OCI-LY7 (cell line): ENCODE results near the gene RACGAP1. TPM values are rescaled to one million over a fixed set of nuclear protein-coding genes. Genes with fewer than 3 reads are reported as not detected.

Experiments
- BruUV-seq: library from RNA; stranded (reverse); fragments of 400-500 nt; replicated peaks from 2 replicates; lab custom pipeline; 2021; lab: Mats Ljungman, UMichigan
- CTCF ChIA-PET: fragments of 300-600 bp; sonication (Branson Sonifier 250); formaldehyde crosslinking; loops from one replicate; lab custom pipeline; 2022; ENCODE audit warnings: antibody characterized with exemption; ENCODE audit not compliant: unreplicated experiment; lab: Charles Lee
- POLR2A ChIA-PET: fragments of 300-600 bp; sonication (Branson Sonifier 250); formaldehyde crosslinking; loops from one replicate; lab custom pipeline; 2022; ENCODE audit warnings: antibody characterized with exemption; lab: Charles Lee
- DNase-seq: peaks from one replicate; pipeline ENCODE4 v3.0.0-alpha.2; 2015; ENCODE audit warnings: low spot score
- H2AFZ ChIP-seq: fragments of 200-600 bp; sonication (generic), shearing (Covaris generic); 2 replicates; pipeline ENCODE4 v1.6.1; 2014; ENCODE audit warnings: mild to moderate bottlenecking, antibody characterized with exemption, low read length, moderate library complexity
- H3K27ac ChIP-seq: fragments of 200-600 bp; sonication (generic); 2 replicates; pipeline ENCODE4 v1.5.1; 2014; ENCODE audit warnings: mixed run types, low read depth, mild to moderate bottlenecking, moderate library complexity, low read length, inconsistent platforms; ENCODE audit not compliant: poor library complexity, severe bottlenecking
- H3K36me3 ChIP-seq: fragments of 200-600 bp; sonication (generic); 2 replicates; pipeline ENCODE4 v1.6.1; 2014; ENCODE audit warnings: mild to moderate bottlenecking, antibody characterized with exemption, low read length, moderate library complexity, mixed read lengths; ENCODE audit not compliant: insufficient read depth
- H3K4me1 ChIP-seq: fragments of 200-600 bp; sonication (generic); 2 replicates; pipeline ENCODE4 v1.5.1; 2014; ENCODE audit warnings: mild to moderate bottlenecking, low read length; ENCODE audit not compliant: insufficient read depth, poor library complexity, severe bottlenecking
- H3K4me2 ChIP-seq: fragments of 200-600 bp; sonication (generic); 2 replicates; pipeline ENCODE4 v1.6.1; 2014; ENCODE audit warnings: mild to moderate bottlenecking, low read length
- H3K4me3 ChIP-seq: fragments of 200-600 bp; sonication (generic); 2 replicates; pipeline ENCODE4 v1.5.1; 2014; ENCODE audit warnings: mild to moderate bottlenecking, low read depth, low read length; ENCODE audit not compliant: poor library complexity, severe bottlenecking
- H3K79me2 ChIP-seq: fragments of 200-600 bp; sonication (generic); 2 replicates; pipeline ENCODE4 v1.6.1; 2016; ENCODE audit warnings: low read depth, mild to moderate bottlenecking, low read length, moderate library complexity, mixed read lengths; ENCODE audit not compliant: insufficient read depth
- H3K9me2 ChIP-seq: fragments of 200-600 bp; sonication (generic); 2 replicates; pipeline ENCODE4 v1.6.1; 2016; ENCODE audit warnings: mild to moderate bottlenecking, low read length, mixed read lengths; ENCODE audit not compliant: insufficient read depth
- H3K9me3 ChIP-seq: fragments of 200-600 bp; sonication (generic); 2 replicates; pipeline ENCODE4 v1.6.1; 2014; ENCODE audit warnings: mild to moderate bottlenecking, mixed run types, low read length, mixed read lengths
- H4K20me1 ChIP-seq: fragments of 200-600 bp; sonication (generic); 2 replicates; pipeline ENCODE4 v1.6.1; 2014; ENCODE audit warnings: mild to moderate bottlenecking, antibody characterized with exemption, low read length, moderate library complexity, mixed read lengths; ENCODE audit not compliant: insufficient read depth
- EZH2phosphoT487 ChIP-seq: fragments of 200-600 bp; sonication (generic); IDR thresholded peaks from 2 replicates; pipeline ENCODE4 v1.6.1; 2018; ENCODE audit warnings: low read depth, borderline replicate concordance, mild to moderate bottlenecking, mixed run types, antibody characterized with exemption, low read length, moderate library complexity, mixed read lengths
- intact Hi-C: fragments of 100-400 bp; cut with micrococcal nuclease; formaldehyde crosslinking; loops from one replicate; pipeline ENCODE4 v1.10.0; 2022; ENCODE audit not compliant: unreplicated experiment
- total RNA-seq, 2 experiments: library from RNA; depleted of rRNA in 1 of 2; stranded (reverse); fragments of >200 nt in 1 of 2; shearing (Covaris generic) in 1 of 2; gene quantifications; 2 replicates each; pipeline ENCODE4 v1.2.3, GENCODE V29; 2014 to 2022
- TF ChIP-seq, protein P1 (sequence below): fragments of 200-600 bp; sonication (generic); conservative IDR thresholded peaks from 2 replicates; pipeline ENCODE4 v1.5.1; 2014; ENCODE audit warnings: mild to moderate bottlenecking, antibody characterized with exemption, low read length, moderate library complexity, mixed read lengths

RACGAP1 gene
- total RNA-seq, 2 experiments from 2014 or later: 69.6 to 104 TPM

DNA sequence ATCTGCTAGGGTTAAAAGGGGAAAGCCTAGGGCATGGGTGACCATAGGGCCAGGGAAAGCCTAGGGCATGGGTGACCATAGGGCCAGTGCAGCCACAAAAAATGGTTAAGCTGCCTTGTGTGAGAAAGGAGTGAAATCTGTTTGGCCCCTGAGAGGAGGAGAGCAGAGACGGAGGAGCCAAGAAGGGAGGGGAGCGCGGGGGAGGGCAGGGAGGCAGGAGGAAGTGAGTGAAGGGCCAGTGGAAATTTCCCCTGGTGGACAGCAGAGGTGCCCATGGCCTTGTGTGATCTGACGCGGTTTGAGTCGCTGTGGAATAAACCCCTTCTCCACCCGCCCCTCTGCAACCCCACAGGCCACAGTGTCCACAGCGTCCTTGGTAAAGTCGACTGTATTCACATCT, 53.2 kb downstream of the RACGAP1 start:
- intact Hi-C loops: no loop called here
- DNase-seq: no peak
- no TSS peak for BruUV-seq
- H3K4me2 ChIP-seq: no peak overlapping the region
- no peak for TF ChIP-seq EZH2phosphoT487
- TF ChIP-seq, protein P1, sequence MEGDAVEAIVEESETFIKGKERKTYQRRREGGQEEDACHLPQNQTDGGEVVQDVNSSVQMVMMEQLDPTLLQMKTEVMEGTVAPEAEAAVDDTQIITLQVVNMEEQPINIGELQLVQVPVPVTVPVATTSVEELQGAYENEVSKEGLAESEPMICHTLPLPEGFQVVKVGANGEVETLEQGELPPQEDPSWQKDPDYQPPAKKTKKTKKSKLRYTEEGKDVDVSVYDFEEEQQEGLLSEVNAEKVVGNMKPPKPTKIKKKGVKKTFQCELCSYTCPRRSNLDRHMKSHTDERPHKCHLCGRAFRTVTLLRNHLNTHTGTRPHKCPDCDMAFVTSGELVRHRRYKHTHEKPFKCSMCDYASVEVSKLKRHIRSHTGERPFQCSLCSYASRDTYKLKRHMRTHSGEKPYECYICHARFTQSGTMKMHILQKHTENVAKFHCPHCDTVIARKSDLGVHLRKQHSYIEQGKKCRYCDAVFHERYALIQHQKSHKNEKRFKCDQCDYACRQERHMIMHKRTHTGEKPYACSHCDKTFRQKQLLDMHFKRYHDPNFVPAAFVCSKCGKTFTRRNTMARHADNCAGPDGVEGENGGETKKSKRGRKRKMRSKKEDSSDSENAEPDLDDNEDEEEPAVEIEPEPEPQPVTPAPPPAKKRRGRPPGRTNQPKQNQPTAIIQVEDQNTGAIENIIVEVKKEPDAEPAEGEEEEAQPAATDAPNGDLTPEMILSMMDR: no peak
- peaks cover 6% of the 10 kb centered on the region for H3K4me1 ChIP-seq
- H3K27ac ChIP-seq: no peak overlapping the region
- no peak overlapping the region for H3K4me3 ChIP-seq
- no peaks in the 10 kb centered on the region for H3K9me3 ChIP-seq
- H3K9me2 ChIP-seq: no peaks in the 10 kb centered on the region
- no peaks in the 10 kb centered on the region for H4K20me1 ChIP-seq
- ChIA-PET CTCF (interaction anchor here (0.6 kb wide), 1 partner anchor 36 kb away, joined by 3 read pairs; no protein-coding TSS in a partner anchor), POLR2A (no interaction called here)
- H3K36me3 ChIP-seq: no peaks in the 10 kb centered on the region
- H3K79me2 ChIP-seq: no peaks in the 10 kb centered on the region
- no peak overlapping the region for H2AFZ ChIP-seq

DNA sequence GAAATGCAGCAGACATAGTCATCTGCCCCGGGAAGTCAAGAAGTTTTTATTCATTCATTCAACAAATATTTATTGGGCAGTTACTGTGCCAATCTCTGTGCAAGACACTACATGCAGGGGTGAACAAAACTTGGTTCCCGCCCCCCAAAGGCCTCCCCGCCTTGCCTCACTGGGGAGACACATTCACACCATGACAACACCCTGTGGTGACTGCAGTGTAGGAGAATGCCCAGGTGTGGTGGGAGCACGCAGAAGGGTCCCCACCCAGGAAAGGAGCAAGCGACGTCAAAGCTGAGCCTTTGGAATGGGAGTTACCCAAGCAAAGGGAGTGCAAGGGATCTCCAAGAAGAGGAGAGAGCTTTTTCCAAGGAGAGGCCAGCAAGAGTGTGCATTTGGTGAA, 54.2 kb downstream of the RACGAP1 start:
- H3K27ac ChIP-seq: no peak overlapping the region
- H3K4me3 ChIP-seq: no peak overlapping the region
- TF ChIP-seq, protein P1: no peak
- no peak for TF ChIP-seq EZH2phosphoT487
- H3K9me2 ChIP-seq: no peaks in the 10 kb centered on the region
- CTCF ChIA-PET: no interaction called here
- H3K4me2 ChIP-seq: no peak overlapping the region
- H4K20me1 ChIP-seq: no peaks in the 10 kb centered on the region
- H3K36me3 ChIP-seq: no peaks in the 10 kb centered on the region
- intact Hi-C loops: no loop called here
- POLR2A ChIA-PET: interaction anchor here (0.6 kb wide), 2 partner anchors 11 to 31 kb away, joined by 3 read pairs; no protein-coding TSS in a partner anchor
- H3K9me3 ChIP-seq: no peaks in the 10 kb centered on the region
- H3K4me1 ChIP-seq: peaks cover 9% of the 10 kb centered on the region
- no peak overlapping the region for H2AFZ ChIP-seq
- no TSS peak for BruUV-seq
- DNase-seq: no peak
- no peaks in the 10 kb centered on the region for H3K79me2 ChIP-seq

DNA sequence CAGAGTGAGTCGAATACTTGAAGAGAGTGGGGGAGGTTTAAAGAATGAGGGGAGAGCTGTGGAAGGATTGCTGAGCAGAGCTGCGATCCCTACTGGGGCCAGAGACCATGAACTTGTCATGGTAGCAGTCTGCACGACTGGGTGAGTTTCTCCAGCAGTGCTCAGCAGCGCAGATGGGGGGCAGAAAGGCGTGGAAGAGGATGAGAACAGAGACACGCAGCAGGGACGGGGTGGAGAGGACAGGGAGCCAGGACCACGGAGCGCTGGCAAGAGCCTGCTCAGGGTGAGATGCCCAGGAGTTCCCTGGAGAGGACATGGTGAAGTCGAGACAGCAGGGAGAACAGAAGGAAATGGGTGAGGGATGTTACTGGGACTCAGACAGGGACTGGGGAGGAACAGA, 54.6 kb downstream of the RACGAP1 start:
- Histone ChIP-seq H3K27ac (no peak overlapping the region), H3K4me3 (no peak overlapping the region), H3K79me2 (no peaks in the 10 kb centered on the region), H4K20me1 (no peaks in the 10 kb centered on the region), H2AFZ (no peak overlapping the region), H3K36me3 (no peaks in the 10 kb centered on the region), H3K4me1 (peaks cover 9% of the 10 kb centered on the region), H3K4me2 (no peak overlapping the region), H3K9me3 (no peaks in the 10 kb centered on the region), H3K9me2 (no peaks in the 10 kb centered on the region)
- ChIA-PET CTCF (interaction anchor here (0.6 kb wide), 1 partner anchor 28 kb away, joined by 9 read pairs; no protein-coding TSS in a partner anchor), POLR2A (interaction anchor here (0.6 kb wide), 1 partner anchor 11 kb away, joined by 3 read pairs; no protein-coding TSS in a partner anchor)
- intact Hi-C loops: no loop called here
- BruUV-seq: no TSS peak
- TF ChIP-seq, protein P1: no peak
- no peak for DNase-seq
